Stomach (tissue), 9 donors: ENCODE measurements around the gene PPP1CA. TPM values are rescaled to one million over a fixed set of nuclear protein-coding genes. Genes with fewer than 3 reads are reported as not detected.

ENCODE experiments used
- DNase-seq, 2 donors: peaks; one replicate each; pipeline versions ENCODE4 v3.0.0 to v3.0.0-alpha.2; 2013 to 2019
- H3K27ac ChIP-seq, 5 donors: fragments of 200-600 bp in 4 of 5; sonication (generic) in 4 of 5; one replicate each; pipeline ENCODE4 v1.5.1; 2013 to 2019; ENCODE audit warnings: mild to moderate bottlenecking in 1 of 5, moderate library complexity in 1 of 5
- H3K27me3 ChIP-seq, 3 donors: fragments of 200-600 bp; sonication (generic); one replicate each; pipeline ENCODE4 v1.5.1; 2017 to 2019; ENCODE audit warnings: mixed run types in 1 of 3
- H3K36me3 ChIP-seq, 4 donors: fragments of 200-600 bp; sonication (generic); 1 replicate in 3 of 4; 2 replicates in 1 of 4; pipeline ENCODE4 v1.5.1; 2016 to 2019
- H3K4me1 ChIP-seq, 4 donors: fragments of 200-600 bp; sonication (generic); one replicate each; pipeline ENCODE4 v1.5.1; 2016 to 2019
- H3K4me3 ChIP-seq, 4 donors: fragments of 200-600 bp; sonication (generic) in 3 of 4; one replicate each; pipeline ENCODE4 v1.5.1; 2016 to 2019; ENCODE audit warnings: mild to moderate bottlenecking in 1 of 4
- H3K9me3 ChIP-seq, 4 donors: fragments of 200-600 bp; sonication (generic); one replicate each; pipeline ENCODE4 v1.5.1; 2016 to 2019
- CTCF ChIP-seq, 7 experiments: fragments of 450-650 bp in 4 of 7; fragments of 200-600 bp in 3 of 7; sonication (generic) in 3 of 7; IDR thresholded peaks; one replicate each; pipeline ENCODE4 v1.5.1; 2016 to 2019; ENCODE audit warnings: antibody characterized with exemption in 7 of 7, control low read depth in 2 of 7, mild to moderate bottlenecking in 1 of 7
- EP300 ChIP-seq: sonication (generic); formaldehyde crosslinking; IDR thresholded peaks from one replicate; pipeline ENCODE4 v1.6.1; 2017; ENCODE audit warnings: antibody characterized with exemption
- POLR2A ChIP-seq, 4 donors: fragments of 450-650 bp; IDR thresholded peaks; one replicate each; pipeline ENCODE4 v1.6.1; 2016; ENCODE audit warnings: antibody characterized with exemption in 4 of 4, control low read depth in 2 of 4, mild to moderate bottlenecking in 1 of 4, moderate library complexity in 1 of 4
- POLR2AphosphoS5 ChIP-seq, 3 donors: sonication (generic); formaldehyde crosslinking; IDR thresholded peaks; one replicate each; pipeline ENCODE4 v1.6.1; 2016; ENCODE audit warnings: antibody characterized with exemption in 3 of 3
- WGBS, 5 donors: extraction: QIAGEN DNeasy Blood & Tissue Kit in 3 of 5; methylation state at CpG; one replicate each; pipeline versions ENCODE4 v1.1.5 to v1.1.7; 2013 to 2018; 5-methylcytosine and 5-hydroxymethylcytosine counted together
- intact Hi-C: fragments of 100-400 bp; cut with DNase I; formaldehyde crosslinking; loops from one replicate; pipeline ENCODE4 v1.15.1; 2023; ENCODE audit warnings: low total_unique reads
- polyA plus RNA-seq, 3 donors: library from polyadenylated mRNA; stranded (reverse); fragments of 200-250 nt; gene quantifications; one replicate each; pipeline ENCODE4 v1.2.3, GENCODE V29; 2013
- total RNA-seq, 5 donors: library from RNA; depleted of rRNA; stranded (reverse); fragments of >200 nt; gene quantifications; one replicate each; pipeline versions ENCODE4 v1.1.0 to v1.2.3, GENCODE V29; 2014 to 2016
- donor health status: healthy with polysubstance abuse.
- donor health status: Bipolar disorder and iron deficiency.
- donor health status: healthy.

PPP1CA gene
- total and polyA plus RNA-seq, 8 donors, result 28.6 to 229 (median 107) TPM

- peak; percentile 71 to 83 for DNase-seq
- peak overlapping the region in 4 of 5 donors; percentile 26 to 66 (median 46) for H3K27ac ChIP-seq
- 25 to 38% (median 36%) methylated on average over 9 to 13 of the region's 13 CpGs for WGBS, 5 donors
- intact Hi-C loops, result no loop called here
- TF ChIP-seq POLR2A (IDR thresholded peaks at IDR 0.05) (no peak), CTCF (IDR thresholded peaks at IDR 0.05) (no peak), POLR2AphosphoS5 (IDR thresholded peaks at IDR 0.05) (no peak), EP300 (no peak)
- no peaks in the 10 kb centered on the region for H3K36me3 ChIP-seq
- H3K4me1 ChIP-seq, result peaks cover 3 to 49% (median 34%) of the 10 kb centered on the region in 4 donors
- H3K27me3 ChIP-seq, result peaks cover 0 to 87% (median 0%) of the 10 kb centered on the region in 3 donors
- H3K9me3 ChIP-seq, result no peaks in the 10 kb centered on the region
- H3K4me3 ChIP-seq, result peak overlapping the region in 1 of 4 donors; percentile 9
Measured at GRCh38 chr11:67409781-67410368, 8.2 kb upstream of the PPP1CA start.

- Histone ChIP-seq H3K4me3 (peak overlapping the region in 1 of 4 donors; percentile 9), H3K4me1 (peaks cover 0 to 43% (median 31%) of the 10 kb centered on the region in 4 donors), H3K36me3 (no peaks in the 10 kb centered on the region), H3K9me3 (no peaks in the 10 kb centered on the region), H3K27ac (peak overlapping the region in 4 of 5 donors; percentile 26 to 66 (median 46)), H3K27me3 (peaks cover 0 to 90% (median 0%) of the 10 kb centered on the region in 3 donors)
- intact Hi-C loops, result no loop called here
- peak; percentile 57 to 68 for DNase-seq
- WGBS, 5 donors, result 63 to 69% (median 68%) methylated on average over 13 to 24 of the region's 24 CpGs
- no peak for TF ChIP-seq POLR2AphosphoS5 (IDR thresholded peaks at IDR 0.05)
- no peak for TF ChIP-seq CTCF (IDR thresholded peaks at IDR 0.05)
- no peak for TF ChIP-seq POLR2A (IDR thresholded peaks at IDR 0.05)
- TF ChIP-seq EP300, result no peak
Measured at GRCh38 chr11:67409261-67409666, 7.6 kb upstream of the PPP1CA start.

- intact Hi-C loops, result no loop called here
- peak overlapping the region in 3 of 5 donors; percentile 36 to 66 (median 57) for H3K27ac ChIP-seq
- DNase-seq, result no peak
- peaks cover 0 to 43% (median 31%) of the 10 kb centered on the region in 4 donors for H3K4me1 ChIP-seq
- WGBS, 5 donors, result 58 to 83% (median 70%) methylated on average over 6 to 18 of the region's 18 CpGs
- peaks cover 0 to 93% (median 0%) of the 10 kb centered on the region in 3 donors for H3K27me3 ChIP-seq
- H3K36me3 ChIP-seq, result no peaks in the 10 kb centered on the region
- TF ChIP-seq CTCF (IDR thresholded peaks at IDR 0.05) (no peak), POLR2AphosphoS5 (IDR thresholded peaks at IDR 0.05) (no peak), EP300 (no peak), POLR2A (IDR thresholded peaks at IDR 0.05) (no peak)
- no peaks in the 10 kb centered on the region for H3K9me3 ChIP-seq
- no peak overlapping the region for H3K4me3 ChIP-seq
Measured at GRCh38 chr11:67408437-67409200, 7.0 kb upstream of the PPP1CA start.

- Histone ChIP-seq H3K27ac (peak overlapping the region in 2 of 5 donors; percentile 57 to 66), H3K36me3 (no peaks in the 10 kb centered on the region), H3K27me3 (peaks cover 0 to 88% (median 0%) of the 10 kb centered on the region in 3 donors), H3K4me3 (peak overlapping the region in 1 of 4 donors; percentile 14), H3K4me1 (peaks cover under 1 to 51% (median 33%) of the 10 kb centered on the region in 4 donors), H3K9me3 (no peaks in the 10 kb centered on the region)
- 46 to 61% (median 56%) methylated on average over 5 to 12 of the region's 12 CpGs for WGBS, 5 donors
- TF ChIP-seq CTCF (IDR thresholded peaks at IDR 0.05) (no peak), POLR2AphosphoS5 (IDR thresholded peaks at IDR 0.05) (no peak), EP300 (no peak), POLR2A (IDR thresholded peaks at IDR 0.05) (no peak)
- intact Hi-C loops, result no loop called here
- no peak for DNase-seq
Measured at GRCh38 chr11:67407688-67408163, 6.1 kb upstream of the PPP1CA start.
